Fibroblast of pulmonary artery (primary cell): ENCODE data around the gene NCF4.
A peak's percentile ranks its signal among the peaks of the same experiment; 100 is the strongest.

Experiments used
- DNase-seq: peaks from one replicate; pipeline ENCODE4 v3.0.0-alpha.2; 2010; ENCODE audit warnings: low read depth
- H3K4me3 ChIP-seq: replicated peaks from 2 replicates; pipeline ENCODE4 v1.5.1; 2011; ENCODE audit warnings: low read depth, mild to moderate bottlenecking, control low read depth, low read length, moderate library complexity
- CTCF ChIP-seq: IDR thresholded peaks from 2 replicates; pipeline ENCODE4 v1.5.1; 2011; ENCODE audit warnings: mild to moderate bottlenecking, control low read depth, low read length, inconsistent platforms; ENCODE audit errors: missing control alignments

The NCF4 gene

GRCh38 chr22:36860821-36861659 lies at the start of gene NCF4:
NCF4 (plus strand) TSS chr22:36861006; CDS start chr22:36861172, 166 bp downstream.
- TF ChIP-seq CTCF, result no peak
- H3K4me3 ChIP-seq, result no peak within 1 kb of the TSS
- no peak for DNase-seq

- no peak for DNase-seq
- no peak for TF ChIP-seq CTCF
- H3K4me3 ChIP-seq, result no peak overlapping the region
Measured at GRCh38 chr22:36811094-36811800, 49.6 kb upstream of the NCF4 start.

GRCh38 chr22:36814801-36815200 lies 46.0 kb upstream of the NCF4 start:
- no peak for TF ChIP-seq CTCF
- DNase-seq, result no peak
- H3K4me3 ChIP-seq, result no peak overlapping the region

GRCh38 chr22:36815558-36816338 lies 45.1 kb upstream of the NCF4 start:
- TF ChIP-seq CTCF, result no peak
- no peak overlapping the region for H3K4me3 ChIP-seq
- DNase-seq, result no peak

GRCh38 chr22:36816339-36816635 lies 44.5 kb upstream of the NCF4 start:
- TF ChIP-seq CTCF, result no peak
- no peak for DNase-seq
- H3K4me3 ChIP-seq, result no peak overlapping the region

GRCh38 chr22:36816636-36817524 lies 43.9 kb upstream of the NCF4 start, which contains the start of gene PVALB:
PVALB (minus strand) TSS chr22:36817035; CDS start chr22:36817005, 30 bp downstream.
- DNase-seq, result peak; percentile 42
- no peak within 1 kb of the TSS for H3K4me3 ChIP-seq
- no peak for TF ChIP-seq CTCF
